Activated naive CD4-positive, alpha-beta T cell (primary cell): ENCODE results near the gene ZFYVE1.
"Not testable (repeated sequence)": the region's sequence is repeated elsewhere in the genome, so short reads cannot be mapped to it uniquely, and the experiment has no call there.

Experiments used
- DNase-seq, 4 experiments: peaks; one replicate each; lab custom pipeline; 2025; lab: John Stamatoyannopoulos, UW

Gene ZFYVE1

DNA sequence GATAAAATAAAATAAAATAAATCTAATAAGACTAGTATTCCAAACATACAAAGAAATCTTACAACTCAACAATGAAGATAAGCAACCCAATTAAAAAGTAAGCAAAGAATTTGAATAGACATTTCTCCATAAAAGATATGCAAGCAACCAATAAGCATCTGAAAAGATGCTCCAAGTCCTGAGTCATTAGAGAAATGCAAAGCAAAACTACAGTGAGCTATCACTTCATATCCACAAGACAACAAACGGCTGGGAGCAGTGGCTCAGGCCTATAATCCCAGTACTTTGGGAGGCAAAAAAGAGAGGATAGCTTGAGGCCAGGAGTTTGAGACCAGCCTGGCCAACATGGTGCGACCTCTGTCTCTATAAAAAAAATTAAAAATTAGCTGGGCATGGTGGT, 26.8 kb downstream of the ZFYVE1 start:
- DNase-seq, result no peak

DNA sequence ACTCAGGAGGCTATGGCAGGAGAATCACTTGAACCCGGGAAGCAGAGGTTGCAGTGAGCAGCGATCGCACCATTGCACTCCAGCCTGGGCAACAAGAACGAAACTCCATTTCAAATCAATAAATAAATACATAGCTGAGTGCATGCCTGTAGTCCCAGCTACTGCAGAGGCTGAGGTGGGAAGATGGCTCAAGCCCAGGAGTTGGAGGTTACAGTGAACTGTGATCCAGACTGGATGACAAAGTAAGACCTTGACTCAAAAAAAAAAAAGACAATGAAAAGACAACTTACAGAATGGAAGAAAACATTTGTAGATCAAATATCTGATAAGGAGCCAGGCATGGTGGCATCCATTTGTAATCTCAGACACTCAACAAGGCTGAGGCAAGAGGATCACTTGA, 27.6 kb downstream of the ZFYVE1 start:
- DNase-seq, result no peak

DNA sequence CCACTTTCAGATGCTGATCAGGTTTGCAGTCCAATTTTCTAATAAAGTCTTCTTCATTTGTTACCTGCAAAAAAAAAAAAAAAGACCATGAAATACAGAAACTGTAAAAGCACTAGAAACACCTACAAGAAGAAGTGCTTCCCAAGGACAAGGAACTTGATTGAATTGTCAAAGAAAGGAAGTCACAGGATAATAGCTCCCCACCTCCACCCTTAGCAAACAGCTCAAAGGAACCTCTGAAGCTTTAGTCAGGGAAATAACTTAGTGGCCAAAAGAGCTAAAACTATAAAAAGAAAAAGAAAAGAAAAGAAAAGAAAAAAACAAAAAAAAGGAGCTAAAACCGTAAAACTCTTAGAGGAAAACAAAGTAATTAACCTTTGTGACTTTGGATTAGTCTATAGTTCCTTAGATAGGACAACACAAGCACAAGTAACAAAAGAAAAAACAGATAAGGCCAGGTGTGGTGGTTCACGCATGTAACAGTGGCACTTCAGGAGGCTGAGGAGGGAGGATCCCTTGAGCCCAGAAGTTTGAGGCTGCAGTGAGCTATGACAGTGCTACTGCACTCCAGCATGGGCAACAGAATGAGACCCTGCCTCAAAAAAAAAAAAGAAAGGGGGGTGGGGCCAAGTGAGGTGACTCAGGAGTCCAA, 28.5 kb downstream of the ZFYVE1 start:
- no peak for DNase-seq

DNA sequence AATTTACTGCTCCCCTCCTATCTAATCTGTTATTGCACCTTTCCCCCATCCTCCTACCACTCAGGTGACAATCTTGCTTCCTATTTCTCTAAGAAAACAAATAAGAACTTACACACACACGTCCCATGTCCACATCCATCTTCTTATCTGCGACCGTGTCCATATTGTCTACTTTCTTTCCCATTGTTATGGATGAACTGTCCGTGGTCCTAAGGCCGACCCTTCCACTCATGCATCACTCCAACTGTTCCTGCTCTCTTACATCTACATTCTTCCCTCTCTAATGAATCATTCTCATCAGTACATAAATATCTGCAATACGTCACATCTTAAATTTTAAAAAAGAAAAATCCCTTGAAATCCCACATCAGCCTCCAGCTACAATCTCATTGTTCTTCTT, 30.0 kb downstream of the ZFYVE1 start:
- DNase-seq, result no peak

DNA sequence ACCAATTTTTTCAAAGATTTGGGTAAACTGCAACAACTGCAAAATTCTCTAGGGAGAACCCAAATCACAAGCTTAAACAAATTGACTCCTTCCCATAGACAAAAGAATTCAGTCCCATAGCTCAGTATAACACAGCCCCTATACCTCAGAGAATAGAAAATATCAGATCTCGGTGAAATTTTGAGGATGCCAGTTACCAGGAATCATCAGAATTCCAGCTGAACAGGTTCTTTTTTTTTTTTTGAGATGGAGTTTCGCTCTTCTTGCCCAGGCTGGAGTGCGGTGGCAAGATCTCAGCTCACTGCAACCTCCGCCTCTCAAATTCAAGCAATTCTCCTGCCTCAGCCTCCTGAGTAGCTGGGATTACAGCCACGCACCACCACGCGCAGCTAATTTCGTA, 36.7 kb downstream of the ZFYVE1 start:
- DNase-seq, result no peak

DNA sequence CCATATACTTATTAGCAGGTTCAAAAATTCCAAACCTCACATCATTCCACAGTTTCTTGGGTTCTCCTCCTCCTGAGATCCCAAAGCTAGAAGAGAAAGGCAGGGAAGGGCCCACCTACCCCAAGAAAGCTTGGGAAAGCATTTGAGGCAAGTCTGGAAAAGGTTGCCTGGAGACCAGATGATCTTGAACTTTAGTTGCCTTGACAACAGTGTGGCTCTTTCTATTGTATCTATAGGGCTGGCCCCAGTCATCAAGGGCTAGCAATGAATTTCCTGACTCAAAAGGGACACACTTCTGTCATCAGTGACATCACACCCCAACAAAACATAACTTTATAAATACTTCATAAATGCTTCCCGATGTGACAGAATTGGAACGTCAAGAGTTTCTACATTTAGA, 40.0 kb downstream of the ZFYVE1 start:
- DNase-seq, result no peak

DNA sequence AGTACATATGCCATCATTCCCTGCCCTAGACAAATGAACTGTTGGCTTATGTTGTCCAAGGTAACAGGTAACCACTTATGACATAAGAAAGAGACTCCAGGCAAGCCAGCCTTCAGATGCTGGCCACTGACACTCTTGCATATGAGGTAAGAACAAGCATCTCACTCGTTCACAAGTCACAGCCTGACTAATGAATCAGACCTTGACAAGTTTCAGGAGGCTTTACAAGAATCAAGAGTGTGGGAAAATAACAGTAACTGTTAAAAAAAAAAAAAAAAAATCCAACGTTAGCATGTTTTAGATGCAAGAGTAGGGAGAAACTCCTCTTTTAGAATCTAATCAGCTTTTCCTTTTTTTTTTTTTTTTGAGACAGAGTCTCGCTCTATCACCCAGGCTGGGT, 40.7 kb downstream of the ZFYVE1 start:
- no peak for DNase-seq

DNA sequence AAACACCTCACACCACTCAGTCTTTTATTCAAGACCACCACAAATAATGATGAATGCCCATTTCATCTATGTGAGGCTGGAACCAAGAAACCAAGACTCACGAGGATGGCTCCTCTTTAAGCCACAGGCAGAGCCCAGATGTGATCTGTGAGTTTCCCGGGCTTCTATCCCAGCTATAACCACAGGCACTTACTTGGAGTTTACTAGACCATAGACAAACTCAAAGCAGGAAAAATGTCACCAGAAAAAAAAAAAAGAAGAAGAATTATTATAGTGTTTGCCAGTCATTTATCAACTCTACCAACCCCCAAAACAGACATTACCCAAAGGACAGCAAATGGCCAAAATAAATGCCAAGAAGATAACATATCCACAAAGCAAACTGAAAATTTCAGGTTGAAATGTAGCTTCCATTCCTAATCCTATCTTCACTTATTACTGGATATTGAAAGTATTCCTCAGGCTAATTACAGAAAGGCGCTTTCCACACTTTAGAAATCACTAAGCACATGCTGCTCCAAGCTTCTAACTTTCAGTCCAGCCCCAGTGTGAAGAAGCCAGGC, 44.7 kb downstream of the ZFYVE1 start:
- DNase-seq, result no peak

DNA sequence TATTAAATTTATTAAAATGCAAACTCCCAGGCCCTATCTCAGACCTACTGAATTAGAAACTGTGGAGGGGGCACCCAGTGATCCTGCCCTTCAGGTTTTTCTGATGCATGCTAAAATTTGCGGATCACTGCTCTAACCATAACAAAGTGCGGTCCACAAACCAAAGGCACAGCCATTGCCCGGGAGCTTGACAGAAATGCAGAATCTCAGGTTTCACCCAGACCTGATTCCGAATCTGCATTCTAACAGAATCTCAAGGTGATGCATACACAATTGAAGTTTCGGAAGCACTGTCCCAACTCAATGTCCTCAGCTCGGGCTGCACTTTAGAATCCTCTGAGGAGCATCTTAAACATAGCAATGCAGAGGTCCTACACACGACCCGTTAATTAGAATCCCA, 46.0 kb downstream of the ZFYVE1 start:
- no peak for DNase-seq

DNA sequence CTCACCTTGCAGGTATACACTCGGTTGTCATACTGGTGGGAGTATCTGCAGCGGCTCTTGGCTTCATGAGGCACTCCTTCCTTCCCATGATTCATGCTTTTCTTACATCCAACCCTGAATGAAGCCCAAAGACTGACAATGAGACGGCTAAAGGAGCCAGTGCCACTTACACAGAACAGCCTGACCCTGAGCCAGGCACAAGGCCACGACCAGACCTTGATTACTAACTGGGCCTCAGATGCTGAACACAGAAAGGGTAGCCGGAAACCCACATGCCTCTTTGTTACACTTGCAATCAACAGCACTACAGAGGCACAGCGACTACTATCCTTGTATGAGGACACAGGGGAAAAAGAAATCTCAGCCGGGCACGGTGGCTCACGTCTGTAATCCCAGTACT, 48.0 kb downstream of the ZFYVE1 start:
- DNase-seq, result no peak

DNA sequence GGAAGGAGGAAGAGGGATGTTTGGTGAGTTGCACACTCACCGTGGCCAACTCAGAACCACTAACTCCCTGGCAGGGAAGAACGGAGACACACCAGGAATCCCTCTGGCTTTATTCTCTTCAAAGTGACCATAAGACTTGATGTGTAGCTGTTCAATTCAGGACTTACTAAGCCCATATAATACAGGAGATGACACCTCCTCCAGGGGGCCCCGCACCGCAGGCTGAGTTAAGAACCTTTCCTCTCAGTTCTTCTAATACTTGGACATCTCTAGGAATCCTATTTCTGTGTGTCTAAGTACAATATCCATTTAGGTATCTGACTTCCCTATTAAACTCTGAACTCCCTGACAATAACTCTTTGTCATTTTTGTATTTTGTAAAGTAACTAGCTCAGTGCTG, 51.1 kb downstream of the ZFYVE1 start:
- DNase-seq, result no peak

DNA sequence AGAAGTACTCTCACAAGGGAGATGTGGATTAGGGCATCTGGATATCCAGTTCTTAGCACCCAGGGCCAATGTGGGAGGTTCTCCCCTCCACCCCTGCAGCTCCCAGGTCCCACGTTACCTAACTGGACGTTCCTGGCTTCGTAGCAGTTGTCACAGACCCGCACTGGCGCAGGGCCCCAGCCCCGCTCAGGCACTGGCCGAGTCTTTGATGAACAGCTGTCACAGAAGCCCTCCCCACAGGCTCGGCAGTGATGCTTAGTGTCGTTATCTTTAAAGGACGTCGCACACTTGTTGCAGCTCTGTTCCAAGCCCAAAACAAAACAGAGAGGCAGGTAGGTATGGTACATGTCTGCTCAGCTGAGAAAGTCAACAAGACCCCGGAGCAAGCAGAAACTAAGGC, 52.2 kb downstream of the ZFYVE1 start:
- DNase-seq, result no peak

DNA sequence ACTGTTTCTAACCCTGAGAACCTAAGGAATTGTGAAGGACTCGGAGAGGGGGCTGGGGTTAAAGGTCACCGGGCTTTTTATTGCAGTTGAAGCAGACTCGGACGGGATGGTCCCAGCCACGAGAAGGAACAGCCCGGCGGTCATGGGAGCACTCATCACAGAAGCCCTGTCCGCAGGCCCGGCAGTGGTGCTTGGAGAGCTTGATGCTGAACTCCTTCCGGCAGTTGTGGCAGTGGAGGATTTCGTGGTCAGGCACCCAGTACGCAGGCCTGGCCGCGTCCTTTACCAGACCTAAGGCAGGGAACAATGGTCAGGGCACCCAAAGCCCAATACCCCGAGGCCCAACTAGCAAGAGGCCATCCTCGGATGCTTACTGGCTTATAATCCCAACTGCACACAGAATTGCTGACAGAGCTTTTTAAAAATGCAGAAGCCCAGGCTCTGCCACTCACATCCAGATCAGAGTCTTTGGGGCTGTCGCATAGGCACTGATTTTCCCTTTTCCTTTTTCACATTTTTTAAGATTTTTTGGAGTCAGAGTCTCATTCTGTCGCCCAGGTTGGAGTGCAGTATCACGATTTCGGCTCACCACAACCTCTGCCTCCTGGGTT, 56.0 kb downstream of the ZFYVE1 start:
- no peak for DNase-seq

DNA sequence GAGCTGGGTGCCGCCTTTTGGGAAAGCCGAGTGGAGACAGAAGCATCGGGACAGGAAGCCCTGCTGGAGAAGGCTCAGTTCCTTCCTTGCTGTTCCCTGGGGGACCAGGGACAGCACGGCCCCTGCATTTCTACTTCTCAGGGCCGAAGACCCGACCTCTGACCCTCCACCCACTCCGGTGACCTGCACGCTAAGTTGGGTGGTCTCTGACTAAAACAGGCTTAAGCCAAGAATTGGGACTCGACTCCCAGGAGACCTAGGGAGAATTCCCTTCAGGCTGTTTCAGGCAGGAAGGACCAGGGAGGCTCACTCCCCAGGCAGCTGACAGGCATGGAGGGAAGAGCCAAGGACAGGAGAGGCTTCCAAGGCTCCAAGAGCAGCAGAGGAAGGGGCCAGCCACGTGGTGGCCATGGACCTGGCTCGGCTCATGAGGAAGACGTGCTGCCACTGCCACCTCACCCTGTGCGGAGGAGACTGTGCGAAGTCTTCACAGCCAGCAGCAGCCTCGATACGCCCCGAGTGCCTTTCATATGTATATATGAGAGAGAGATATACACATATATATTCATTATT, 56.8 kb downstream of the ZFYVE1 start:
- DNase-seq, result no peak

DNA sequence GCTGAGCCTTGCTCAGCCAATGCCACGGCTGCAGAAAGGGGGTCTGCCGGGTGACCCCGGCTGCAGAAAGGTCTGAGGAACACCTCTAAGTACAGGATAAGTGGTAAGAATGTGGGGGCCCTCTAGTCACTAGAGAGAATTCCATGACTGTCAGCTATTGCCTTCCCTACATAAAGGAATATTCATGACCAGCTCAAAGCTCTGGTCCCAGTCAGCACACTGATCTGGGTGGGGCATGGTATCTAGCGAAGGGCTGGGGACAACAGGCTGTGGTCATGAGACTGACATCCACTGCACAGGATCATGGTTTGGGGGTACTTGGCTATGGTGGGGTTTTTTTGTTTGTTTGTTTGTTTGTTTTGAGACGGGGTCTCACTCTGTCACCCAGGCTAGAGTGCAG, 58.6 kb downstream of the ZFYVE1 start:
- DNase-seq, result no peak

DNA sequence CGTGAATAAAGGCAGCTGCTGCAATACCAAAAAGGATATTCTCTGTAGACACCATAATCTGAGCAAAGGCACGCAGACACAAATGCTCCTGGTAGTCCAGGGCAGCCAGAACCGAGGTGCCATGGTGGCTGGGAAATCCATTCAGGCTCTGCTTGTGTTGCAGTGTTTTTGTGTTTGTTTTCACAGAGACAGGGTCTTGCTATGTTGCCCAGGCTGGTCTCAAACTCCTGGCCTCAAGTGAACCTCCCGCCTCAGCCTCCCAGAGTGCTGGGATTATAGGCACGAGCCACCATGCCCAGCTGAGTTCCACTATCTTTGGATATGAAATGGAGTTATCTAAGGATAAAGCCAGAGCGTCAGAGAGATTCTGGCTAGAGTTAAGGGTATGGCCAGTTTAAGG, 60.9 kb downstream of the ZFYVE1 start:
- no peak for DNase-seq

DNA sequence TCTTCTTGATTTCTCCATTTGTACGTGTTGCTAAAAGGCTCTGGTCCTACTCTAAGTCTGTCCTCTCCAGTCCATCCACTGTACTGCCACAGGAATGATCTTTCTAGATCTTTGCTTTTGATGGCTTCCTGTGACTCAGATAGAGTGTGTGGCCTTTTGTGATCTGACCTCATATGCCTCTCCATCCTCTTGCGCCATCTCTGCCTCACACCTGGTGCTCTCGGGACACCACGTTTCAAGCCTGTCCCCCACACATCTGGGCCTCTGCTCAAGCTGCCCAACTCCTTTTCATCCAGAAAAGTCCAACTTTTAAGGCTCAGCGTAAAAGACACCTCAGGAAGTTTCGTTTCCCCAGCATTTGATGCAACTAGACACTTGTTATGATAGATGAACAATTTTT, 61.7 kb downstream of the ZFYVE1 start:
- DNase-seq, result no peak

DNA sequence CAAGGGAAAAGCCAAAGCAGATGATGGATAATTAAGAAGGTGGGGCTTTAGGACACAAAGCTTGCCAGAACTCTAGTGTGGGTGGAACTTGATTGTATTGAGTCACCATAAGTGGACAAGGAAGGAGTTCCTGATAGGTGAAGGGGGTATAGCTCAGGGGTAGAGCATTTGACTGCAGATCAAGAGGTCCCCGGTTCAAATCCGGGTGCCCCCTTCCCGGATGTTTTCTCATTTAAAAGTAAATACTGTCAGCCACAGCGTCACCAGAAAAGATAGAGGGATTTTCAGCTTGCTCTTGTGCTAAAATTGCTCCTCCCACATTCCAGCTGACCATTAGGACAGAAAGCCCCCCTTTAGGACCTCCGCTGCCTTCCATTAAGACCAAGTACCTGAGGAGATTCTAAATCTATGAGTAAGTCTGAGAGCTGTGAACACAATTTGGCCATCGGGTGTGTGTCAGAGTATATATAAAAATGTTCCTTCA, 64.0 kb downstream of the ZFYVE1 start:
- no peak for DNase-seq

DNA sequence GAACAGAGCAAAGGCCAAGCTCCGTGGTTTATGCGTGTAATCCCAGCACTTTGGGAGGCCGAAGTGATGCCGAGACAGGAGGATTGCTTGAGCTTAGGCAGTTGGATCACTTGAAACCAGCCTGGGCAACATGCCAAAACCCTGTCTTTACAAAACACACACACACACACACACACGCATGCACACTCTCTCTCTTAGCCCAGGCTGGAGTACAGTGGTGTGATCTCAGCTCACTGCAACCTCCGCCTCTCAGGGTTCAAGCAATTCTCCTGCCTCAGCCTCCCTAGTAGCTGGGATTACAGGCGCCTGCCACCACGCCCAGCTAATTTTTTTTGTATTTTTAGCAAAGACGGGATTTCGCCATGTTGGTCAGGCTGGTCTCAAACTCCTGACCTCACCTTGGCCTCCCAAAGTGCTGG, 64.6 kb downstream of the ZFYVE1 start:
- not testable (repeated sequence) for DNase-seq

DNA sequence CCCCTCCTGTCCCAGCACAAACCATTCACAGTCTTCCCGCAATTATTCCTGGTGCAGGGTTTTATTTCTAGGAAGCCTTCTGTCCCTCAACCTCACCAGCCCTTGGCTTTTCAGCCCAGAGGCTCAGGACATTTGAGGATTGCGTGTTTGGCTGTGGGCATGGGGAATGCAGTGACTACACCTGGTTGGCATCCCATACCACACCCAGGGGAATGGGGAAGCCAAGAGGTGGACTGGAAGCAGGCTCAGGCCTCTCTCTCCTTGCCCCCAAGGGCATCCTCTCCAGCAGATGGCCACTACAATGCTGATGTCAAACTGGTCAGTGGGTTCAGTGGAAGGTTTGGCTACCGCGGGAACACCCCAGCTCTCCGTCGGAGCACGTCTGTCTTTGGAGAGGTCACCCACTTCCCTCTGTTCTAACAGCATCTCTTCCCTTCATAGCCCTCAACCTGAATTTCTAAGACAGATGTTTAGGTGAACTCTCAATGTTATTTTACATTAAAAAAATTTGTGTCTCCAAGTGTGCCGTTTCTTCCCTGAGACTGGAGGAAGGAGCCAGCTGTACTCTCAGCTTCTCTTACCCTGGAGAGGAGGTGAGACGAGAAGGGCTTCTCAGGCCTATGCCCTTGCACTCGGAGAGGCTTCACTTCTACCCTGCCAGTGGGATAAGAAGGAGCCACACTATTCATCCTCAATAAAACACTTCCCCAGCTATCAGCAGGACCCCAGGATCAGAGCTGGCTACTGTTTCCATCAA, 65.1 kb downstream of the ZFYVE1 start:
- DNase-seq, result no peak

DNA sequence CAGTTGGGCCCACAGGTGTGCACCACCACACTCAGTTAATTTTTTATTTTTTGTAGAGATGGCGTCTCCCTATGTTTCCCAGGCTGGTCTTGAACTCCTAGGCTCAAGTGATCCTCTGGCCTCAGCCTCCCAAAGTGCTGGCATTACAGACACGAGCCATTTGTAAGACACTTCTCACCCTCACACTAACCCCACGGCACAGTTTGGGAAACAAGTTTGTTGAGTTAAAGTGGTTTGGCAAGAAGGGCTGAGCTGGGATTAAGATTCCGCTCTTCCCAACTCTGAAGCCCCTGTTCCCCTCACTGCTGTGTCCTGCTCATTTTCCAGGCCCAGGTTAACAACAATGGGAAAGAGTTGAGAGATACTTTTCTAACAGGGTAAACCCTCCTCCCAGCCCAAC, 65.9 kb downstream of the ZFYVE1 start:
- not testable (repeated sequence) for DNase-seq

DNA sequence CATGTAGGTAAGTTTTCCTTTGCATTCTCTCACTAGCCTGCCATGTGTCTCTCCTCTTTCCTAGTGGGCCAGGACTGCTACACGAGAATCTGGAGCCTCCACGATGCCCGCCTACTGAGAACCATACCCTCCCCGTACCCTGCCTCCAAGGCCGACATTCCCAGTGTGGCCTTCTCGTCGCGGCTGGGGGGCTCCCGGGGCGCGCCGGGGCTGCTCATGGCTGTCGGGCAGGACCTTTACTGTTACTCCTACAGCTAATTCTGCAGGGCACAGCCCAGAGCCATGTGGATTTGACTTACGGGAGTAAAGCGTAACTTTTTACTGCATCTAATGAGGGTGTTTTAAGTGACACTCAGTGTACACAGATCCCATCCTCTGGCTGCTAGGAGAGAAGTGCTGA, 68.4 kb downstream of the ZFYVE1 start:
- no peak for DNase-seq

DNA sequence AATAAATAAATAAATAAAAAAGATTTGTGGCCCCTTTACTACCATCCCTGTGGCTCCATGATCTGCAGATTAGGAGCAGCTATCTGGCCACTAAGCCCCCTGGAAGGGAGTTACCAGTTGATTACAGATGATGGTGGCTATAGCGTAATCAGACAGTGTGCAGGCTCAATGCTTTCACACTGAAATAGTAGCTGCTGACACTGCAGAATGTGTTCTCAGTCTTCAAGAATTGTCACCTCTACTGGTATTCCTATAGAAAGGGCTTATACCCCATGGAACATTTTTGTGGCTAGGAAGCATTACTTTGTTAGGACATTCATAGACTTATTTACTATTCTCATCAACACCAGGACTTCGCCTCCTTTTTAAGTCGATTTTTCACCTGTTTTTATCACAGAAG, 69.7 kb downstream of the ZFYVE1 start:
- no peak for DNase-seq
